Measurements from ENCODE around the gene TMEM217.

TMEM217 gene

DNA sequence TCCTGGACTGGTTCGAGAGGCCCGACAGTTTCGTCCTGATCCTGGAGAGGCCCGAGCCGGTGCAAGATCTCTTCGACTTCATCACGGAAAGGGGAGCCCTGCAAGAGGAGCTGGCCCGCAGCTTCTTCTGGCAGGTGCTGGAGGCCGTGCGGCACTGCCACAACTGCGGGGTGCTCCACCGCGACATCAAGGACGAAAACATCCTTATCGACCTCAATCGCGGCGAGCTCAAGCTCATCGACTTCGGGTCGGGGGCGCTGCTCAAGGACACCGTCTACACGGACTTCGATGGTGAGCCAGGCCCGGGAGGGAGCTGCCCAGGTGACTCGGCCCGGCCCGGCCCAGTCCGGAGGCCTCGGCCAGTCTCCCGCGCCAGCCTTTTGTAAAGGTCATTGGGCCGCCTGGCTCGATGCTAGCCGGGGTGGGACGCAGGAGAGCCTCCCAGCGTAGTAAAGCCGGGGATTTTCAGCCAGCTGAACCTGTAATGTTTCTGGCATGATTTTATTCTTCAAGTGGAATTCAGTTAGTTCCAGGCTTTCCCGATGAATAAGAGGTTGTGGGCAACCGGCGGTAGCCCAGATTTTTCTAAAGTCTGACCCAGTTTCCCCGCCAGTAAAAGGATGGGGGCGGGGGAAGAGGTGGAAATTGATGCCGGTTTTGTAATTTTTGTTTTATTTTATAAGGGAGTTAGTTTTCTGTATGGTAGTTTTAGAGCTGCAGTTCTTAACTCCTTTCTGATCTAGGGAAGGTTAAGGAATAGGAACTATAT lies 86.6 kb downstream of the TMEM217 start:
- H2AK5ac ChIP-seq (ENCODE audit: low read length, severe bottlenecking): no peak overlapping the region
- H4K91ac ChIP-seq (ENCODE audit: low read length): peak overlapping the region; percentile 98
- peaks cover 11% of the 10 kb centered on the region for H3K4me1 ChIP-seq (ENCODE audit: control insufficient read depth, insufficient read depth, low read depth, low read length)
- H2BK12ac ChIP-seq (ENCODE audit: low read length in 2 of 2): peak overlapping the region in 1 of 2 experiments; percentile 7
- H3K18ac ChIP-seq (ENCODE audit: low read depth in 1 of 2, low read length in 2 of 2): peak overlapping the region; percentile 70 to 98
- peak overlapping the region; percentile 81 for H4K8ac ChIP-seq (ENCODE audit: low read length)
- no peak overlapping the region for H2BK5ac ChIP-seq (ENCODE audit: low read depth, low read length, poor library complexity, severe bottlenecking)
- no peaks in the 10 kb centered on the region for H3K9me3 ChIP-seq (ENCODE audit: control insufficient read depth, low read length)
- DNase-seq: peak; percentile 73
- H3K4me3 ChIP-seq (ENCODE audit: insufficient read depth in 1 of 2, low read depth in 1 of 2, low read length in 2 of 2): peak overlapping the region; percentile 90 to 98
- H2BK15ac ChIP-seq (ENCODE audit: low read depth, poor library complexity, severe bottlenecking): peak overlapping the region; percentile 75
- H3K23ac ChIP-seq (ENCODE audit: low read length in 2 of 2): peak overlapping the region; percentile 63 to 81
- 1% methylated on average over 45 of the region's 45 CpGs for WGBS
- peak overlapping the region; percentile 73 for H2BK120ac ChIP-seq (ENCODE audit: low read depth, low read length)
- peak overlapping the region; percentile 53 for H3K27ac ChIP-seq (ENCODE audit: low read length, poor library complexity, severe bottlenecking)
- peak overlapping the region in 1 of 2 experiments; percentile 30 for H3K14ac ChIP-seq (ENCODE audit: low read length in 2 of 2)
- no peak overlapping the region for H2AFZ ChIP-seq (ENCODE audit: low read depth, low read length)
- H3K36me3 ChIP-seq (ENCODE audit: control insufficient read depth in 1 of 2, insufficient read depth in 2 of 2, low read depth in 1 of 2, low read length in 2 of 2): peaks cover 36% of the 10 kb centered on the region in 2 experiments
- peak overlapping the region; percentile 68 to 81 for H3K4ac ChIP-seq (ENCODE audit: low read depth in 1 of 2, low read length in 2 of 2)
- no peaks in the 10 kb centered on the region for H3K27me3 ChIP-seq (ENCODE audit: control insufficient read depth in 1 of 2, insufficient read depth in 1 of 2, low read length in 2 of 2)
- peak overlapping the region; percentile 83 for H3K4me2 ChIP-seq (ENCODE audit: low read length, poor library complexity, severe bottlenecking)
- H3K9ac ChIP-seq (ENCODE audit: low read length): peak overlapping the region; percentile 90
- H3K79me1 ChIP-seq (replicated peaks; ENCODE audit: low read length, poor library complexity, severe bottlenecking): peaks cover 25% of the 10 kb centered on the region

- H3K36me3 ChIP-seq (ENCODE audit: control insufficient read depth in 1 of 2, insufficient read depth in 2 of 2, low read depth in 1 of 2, low read length in 2 of 2): peaks cover 32% of the 10 kb centered on the region in 2 experiments
- H3K14ac ChIP-seq (ENCODE audit: low read length in 2 of 2): peak overlapping the region; percentile 86 to 99
- H3K4ac ChIP-seq (ENCODE audit: low read depth in 1 of 2, low read length in 2 of 2): peak overlapping the region; percentile 81 to 96
- whole genome bisulfite sequencing: under 1% methylated on average over 90 of the region's 92 CpGs
- H2BK120ac ChIP-seq (ENCODE audit: low read depth, low read length): peak overlapping the region; percentile 94
- peak overlapping the region; percentile 83 for H3K4me2 ChIP-seq (ENCODE audit: low read length, poor library complexity, severe bottlenecking)
- H3K9ac ChIP-seq (ENCODE audit: low read length): peak overlapping the region; percentile 90
- H3K27ac ChIP-seq (ENCODE audit: low read length, poor library complexity, severe bottlenecking): peak overlapping the region; percentile 53
- no peaks in the 10 kb centered on the region for H3K27me3 ChIP-seq (ENCODE audit: control insufficient read depth in 1 of 2, insufficient read depth in 1 of 2, low read length in 2 of 2)
- peak overlapping the region; percentile 90 for H2BK15ac ChIP-seq (ENCODE audit: low read depth, poor library complexity, severe bottlenecking)
- peak overlapping the region; percentile 90 to 98 for H3K4me3 ChIP-seq (ENCODE audit: insufficient read depth in 1 of 2, low read depth in 1 of 2, low read length in 2 of 2)
- H3K23ac ChIP-seq (ENCODE audit: low read length in 2 of 2): peak overlapping the region; percentile 81 to 100
- no peaks in the 10 kb centered on the region for H3K9me3 ChIP-seq (ENCODE audit: control insufficient read depth, low read length)
- H4K91ac ChIP-seq (ENCODE audit: low read length): peak overlapping the region; percentile 98
- peak; percentile 63 for DNase-seq
- peak overlapping the region; percentile 54 to 93 for H2BK12ac ChIP-seq (ENCODE audit: low read length in 2 of 2)
- H2AK5ac ChIP-seq (ENCODE audit: low read length, severe bottlenecking): no peak overlapping the region
- peak overlapping the region; percentile 81 for H4K8ac ChIP-seq (ENCODE audit: low read length)
- peaks cover 11% of the 10 kb centered on the region for H3K4me1 ChIP-seq (ENCODE audit: control insufficient read depth, insufficient read depth, low read depth, low read length)
- H2BK5ac ChIP-seq (ENCODE audit: low read depth, low read length, poor library complexity, severe bottlenecking): peak overlapping the region; percentile 83
- peaks cover 25% of the 10 kb centered on the region for H3K79me1 ChIP-seq (replicated peaks; ENCODE audit: low read length, poor library complexity, severe bottlenecking)
- peak overlapping the region; percentile 96 to 98 for H3K18ac ChIP-seq (ENCODE audit: low read depth in 1 of 2, low read length in 2 of 2)
- H2AFZ ChIP-seq (ENCODE audit: low read depth, low read length): no peak overlapping the region
Measured at GRCh38 chr6:37170273-37171200, 87.4 kb downstream of the TMEM217 start.

DNA sequence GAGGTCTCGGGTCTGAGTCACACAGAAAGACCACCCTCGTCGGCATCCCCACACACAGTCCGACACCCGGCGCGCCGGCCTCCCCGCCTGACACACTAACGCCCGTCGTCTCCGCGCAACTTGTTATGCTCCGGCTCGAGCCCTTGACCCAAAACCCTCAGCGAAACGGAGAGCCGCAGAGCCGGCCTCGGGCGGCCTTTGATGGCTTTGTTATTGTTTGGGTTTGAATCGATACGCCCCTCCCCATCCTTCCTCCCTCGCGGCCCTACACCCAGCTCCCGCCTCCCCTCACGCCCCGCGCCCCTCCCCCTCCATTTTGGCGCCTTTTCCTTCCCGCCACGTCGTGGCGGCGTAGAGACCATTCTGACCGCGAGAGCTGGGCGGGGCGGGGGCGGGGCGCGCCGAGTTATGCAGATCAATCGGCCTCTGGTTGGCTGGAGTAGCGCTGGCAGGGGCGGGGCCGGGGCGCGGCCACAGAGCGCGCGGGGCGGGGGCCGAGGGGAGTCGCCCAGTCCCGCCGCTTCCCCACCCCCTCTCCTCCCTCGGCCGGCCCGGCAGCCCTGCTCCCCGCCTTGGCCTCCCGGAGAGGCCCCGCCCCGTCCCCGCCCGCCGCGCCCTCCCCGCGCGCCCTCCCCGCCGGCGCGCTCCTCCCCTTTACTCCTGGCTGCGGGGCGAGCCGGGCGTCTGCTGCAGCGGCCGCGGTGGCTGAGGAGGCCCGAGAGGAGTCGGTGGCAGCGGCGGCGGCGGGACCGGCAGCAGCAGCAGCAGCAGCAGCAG lies 88.3 kb downstream of the TMEM217 start, which contains the start of gene PIM1:
PIM1 (plus strand) TSS at position 657 of the 777 bp plus-strand sequence. CDS start 424 bp downstream, outside the sequence.
- WGBS: 2% methylated on average over 21 of the region's 90 CpGs
- peak; percentile 97 for DNase-seq
- H3K4me2 ChIP-seq (ENCODE audit: low read length, poor library complexity, severe bottlenecking): peak within 1 kb of the TSS; percentile 87
- peak within 1 kb of the TSS; percentile 98 for H4K91ac ChIP-seq (ENCODE audit: low read length)
- peak within 1 kb of the TSS; percentile 92 for H2BK15ac ChIP-seq (ENCODE audit: low read depth, poor library complexity, severe bottlenecking)
- H3K9ac ChIP-seq (ENCODE audit: low read length): peak within 1 kb of the TSS; percentile 93
- H3K79me1 ChIP-seq (replicated peaks; ENCODE audit: low read length, poor library complexity, severe bottlenecking): peaks cover 21% of the 10 kb centered on the region
- peak within 1 kb of the TSS; percentile 72 for H2AFZ ChIP-seq (ENCODE audit: low read depth, low read length)
- no peaks in the 10 kb centered on the region for H3K9me3 ChIP-seq (ENCODE audit: control insufficient read depth, low read length)
- peaks cover 24 to 28% of the 10 kb centered on the region in 2 experiments for H3K36me3 ChIP-seq (ENCODE audit: control insufficient read depth in 1 of 2, insufficient read depth in 2 of 2, low read depth in 1 of 2, low read length in 2 of 2)
- H2BK12ac ChIP-seq (ENCODE audit: low read length in 2 of 2): peak within 1 kb of the TSS; percentile 93 to 94
- peak within 1 kb of the TSS; percentile 81 to 96 for H3K4ac ChIP-seq (ENCODE audit: low read depth in 1 of 2, low read length in 2 of 2)
- peak within 1 kb of the TSS; percentile 88 for H4K8ac ChIP-seq (ENCODE audit: low read length)
- no peaks in the 10 kb centered on the region for H3K27me3 ChIP-seq (ENCODE audit: control insufficient read depth in 1 of 2, insufficient read depth in 1 of 2, low read length in 2 of 2)
- H3K23ac ChIP-seq (ENCODE audit: low read length in 2 of 2): peak within 1 kb of the TSS; percentile 81 to 100
- H3K14ac ChIP-seq (ENCODE audit: low read length in 2 of 2): peak within 1 kb of the TSS; percentile 86 to 99
- H2BK120ac ChIP-seq (ENCODE audit: low read depth, low read length): peak within 1 kb of the TSS; percentile 95
- peak within 1 kb of the TSS; percentile 91 for H3K27ac ChIP-seq (ENCODE audit: low read length, poor library complexity, severe bottlenecking)
- peak within 1 kb of the TSS; percentile 90 to 98 for H3K4me3 ChIP-seq (ENCODE audit: insufficient read depth in 1 of 2, low read depth in 1 of 2, low read length in 2 of 2)
- peaks cover 10% of the 10 kb centered on the region for H3K4me1 ChIP-seq (ENCODE audit: control insufficient read depth, insufficient read depth, low read depth, low read length)
- no peak within 1 kb of the TSS for H2AK5ac ChIP-seq (ENCODE audit: low read length, severe bottlenecking)
- peak within 1 kb of the TSS; percentile 83 for H2BK5ac ChIP-seq (ENCODE audit: low read depth, low read length, poor library complexity, severe bottlenecking)
- peak within 1 kb of the TSS; percentile 96 to 98 for H3K18ac ChIP-seq (ENCODE audit: low read depth in 1 of 2, low read length in 2 of 2)

All from mesenchymal stem cell (in vitro differentiated cells and primary cell).